ENCODE results near the gene NEAT1. TPM values are rescaled to one million over a fixed set of nuclear protein-coding genes. Genes with fewer than 3 reads are reported as not detected.

NEAT1 gene
- total RNA-seq, 2 experiments from 2014 or later = 402 to 407 TPM

DNA sequence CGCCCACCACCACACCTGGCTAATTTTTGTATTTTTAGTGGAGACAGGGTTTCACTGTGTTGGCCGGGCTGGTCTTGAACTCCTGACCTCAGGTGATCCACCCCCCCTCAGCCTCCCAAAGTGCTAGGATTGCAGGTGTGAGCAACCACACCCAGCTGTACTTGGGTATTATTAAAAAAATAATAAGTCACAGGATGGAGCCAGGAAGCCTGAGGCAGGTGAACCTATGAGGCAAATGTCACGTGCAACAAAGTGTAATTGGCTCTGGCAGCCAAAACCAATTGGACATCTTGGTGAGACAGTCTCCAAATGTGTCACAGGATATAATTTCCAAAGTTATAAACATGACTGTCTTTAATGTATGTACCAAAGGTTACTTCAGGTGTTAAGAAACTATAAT is 52.3 kb downstream of the NEAT1 start:
- no peak for DNase-seq
- Mint-ChIP-seq H3K9me3 (no peaks in the 10 kb centered on the region), H3K27ac (no peak overlapping the region), H3K4me3 (no peak overlapping the region), H3K36me3 (peaks cover 1% of the 10 kb centered on the region), H3K27me3 (no peaks in the 10 kb centered on the region), H3K4me1 (peaks cover 13% of the 10 kb centered on the region)
- ATAC-seq (ENCODE audit: low read depth) = no peak
- POLR2A ChIA-PET = interaction anchor here (6.3 to 14.5 kb wide), 2 partner anchors 23 to 54 kb away, joined by 147 to 686 read pairs; partner anchors contain the start of genes MALAT1 and NEAT1

DNA sequence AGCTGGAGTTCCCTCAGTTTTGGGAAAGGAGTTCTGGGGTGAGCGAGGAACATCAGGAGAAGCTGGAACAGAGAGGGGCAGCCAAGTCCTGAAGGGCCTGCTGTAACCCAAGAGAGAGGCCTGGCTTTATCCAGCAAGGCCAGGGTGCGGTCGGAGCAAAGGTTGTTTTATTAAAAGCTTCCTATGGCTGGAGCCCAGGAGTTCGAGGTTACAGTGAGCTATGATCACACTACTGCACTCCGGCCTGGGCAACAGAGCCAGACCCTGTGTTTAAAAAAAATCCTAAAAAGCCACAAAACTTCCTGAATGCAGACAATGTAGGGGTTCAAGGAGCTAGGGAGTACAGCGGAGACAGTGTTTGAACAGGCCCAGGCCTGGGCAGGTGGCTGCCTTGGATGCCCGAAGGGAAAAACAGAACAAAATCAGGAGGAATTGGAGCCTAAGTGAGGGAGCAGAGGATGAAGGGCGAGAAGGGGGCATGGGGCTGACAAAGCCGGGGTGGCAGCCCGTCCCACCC is 54.1 kb downstream of the NEAT1 start:
- POLR2A ChIA-PET = interaction anchor here (1.0 to 14.5 kb wide), 8 partner anchors 12 to 143 kb away, joined by 3 to 686 read pairs (median 4); partner anchors contain the start of genes DPF2, MALAT1, NEAT1 and PCNX3
- peak overlapping the region; percentile 98 for H3K27ac Mint-ChIP-seq
- ATAC-seq (ENCODE audit: low read depth) (no peak), DNase-seq (no peak)
- H3K36me3 Mint-ChIP-seq = peaks cover 1% of the 10 kb centered on the region
- no peaks in the 10 kb centered on the region for H3K9me3 Mint-ChIP-seq
- peak overlapping the region; percentile 100 for H3K4me3 Mint-ChIP-seq
- H3K4me1 Mint-ChIP-seq = peaks cover 13% of the 10 kb centered on the region
- H3K27me3 Mint-ChIP-seq = peaks cover 2% of the 10 kb centered on the region

DNA sequence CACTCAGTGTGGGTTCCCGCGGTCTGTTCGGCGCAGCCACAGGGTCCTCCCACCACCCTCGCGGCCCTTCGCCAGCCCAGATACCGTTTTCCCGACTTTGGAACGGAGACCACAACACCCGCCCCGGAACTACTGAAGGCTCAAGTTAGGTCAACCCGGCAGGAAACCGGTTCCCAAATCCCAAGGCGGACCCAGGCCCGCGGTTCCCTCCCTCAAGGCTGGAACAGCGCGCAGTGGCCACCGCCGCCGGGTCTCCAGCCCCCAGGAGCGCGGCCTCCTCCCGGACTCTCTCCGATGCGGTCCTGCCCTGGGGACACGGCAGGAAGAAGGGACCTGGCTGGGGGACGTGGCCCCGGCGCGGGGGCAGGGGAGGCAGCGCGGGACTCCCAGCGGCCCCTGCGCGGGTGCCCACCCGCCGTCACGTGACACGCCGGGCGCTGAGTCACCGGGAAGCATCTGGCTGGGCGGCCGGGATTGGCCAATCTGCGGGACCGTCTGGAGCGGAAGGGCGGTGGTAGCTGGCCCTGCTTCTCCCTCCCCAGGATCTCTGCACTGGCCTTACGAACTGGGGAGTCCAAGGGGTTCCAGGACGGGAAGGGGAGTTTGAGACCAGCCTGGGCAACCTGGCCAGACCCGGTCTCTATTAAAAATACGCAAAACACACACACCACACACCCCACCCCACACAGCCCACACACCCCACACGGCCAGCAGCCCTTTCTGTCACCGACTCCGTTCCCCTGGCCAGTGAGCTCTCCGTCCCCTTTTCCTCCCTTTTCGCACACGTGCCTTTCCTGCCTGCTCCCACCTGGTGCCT is 54.8 kb downstream of the NEAT1 start:
- H3K4me3 Mint-ChIP-seq = peak overlapping the region; percentile 100
- peaks cover 9% of the 10 kb centered on the region for H3K4me1 Mint-ChIP-seq
- peaks cover 4% of the 10 kb centered on the region for H3K27me3 Mint-ChIP-seq
- POLR2A ChIA-PET = interaction anchor here (0.6 to 14.5 kb wide), 9 partner anchors 13 to 138 kb away, joined by 3 to 686 read pairs (median 4); partner anchors contain the start of genes MALAT1, NEAT1 and PCNX3
- ATAC-seq (ENCODE audit: low read depth) (peak; percentile 85), DNase-seq (peak; percentile 92)
- peaks cover 1% of the 10 kb centered on the region for H3K36me3 Mint-ChIP-seq
- H3K9me3 Mint-ChIP-seq = no peaks in the 10 kb centered on the region
- peak overlapping the region; percentile 98 for H3K27ac Mint-ChIP-seq

DNA sequence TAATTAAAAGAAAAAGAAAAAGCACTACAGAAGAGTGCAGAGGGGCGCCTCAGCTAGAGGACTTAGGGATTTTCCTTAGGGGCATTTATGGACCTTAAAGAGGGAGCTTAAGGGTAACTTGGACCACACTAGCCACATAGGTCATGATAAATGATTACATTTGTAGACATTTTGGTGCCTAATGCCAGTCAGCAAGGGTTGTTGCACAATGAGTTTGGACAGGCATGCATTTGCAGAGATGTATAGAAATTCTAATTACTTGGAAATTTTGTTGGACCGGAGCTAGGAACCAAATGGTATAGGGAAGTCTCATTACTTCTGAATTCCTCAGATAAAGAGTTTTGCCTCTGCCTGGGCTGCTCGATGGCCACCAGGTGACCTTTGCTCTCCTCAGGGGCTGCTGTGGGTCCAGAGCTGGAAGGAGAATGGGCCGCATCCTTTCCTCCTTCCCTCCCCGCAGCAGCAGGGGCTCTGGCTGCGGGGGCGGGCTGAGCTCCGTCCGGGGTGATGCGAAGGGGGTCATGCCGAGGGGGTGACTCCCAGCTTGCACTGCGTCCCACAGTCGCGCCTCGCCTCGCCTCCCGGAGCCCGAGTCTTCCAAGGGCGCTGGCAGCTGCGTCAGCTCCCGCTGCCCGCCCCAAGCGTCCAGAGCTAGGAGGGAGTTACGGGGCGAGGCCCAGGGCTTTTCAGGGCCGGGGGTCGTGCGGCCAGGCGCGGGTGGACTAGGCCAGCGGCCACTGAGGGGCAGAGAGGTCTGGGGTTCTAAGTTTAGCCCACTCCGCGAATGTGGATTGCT is 56.0 kb downstream of the NEAT1 start:
- Mint-ChIP-seq H3K36me3 (peaks cover 1% of the 10 kb centered on the region), H3K27me3 (peaks cover 8% of the 10 kb centered on the region), H3K9me3 (no peaks in the 10 kb centered on the region), H3K4me3 (peak overlapping the region; percentile 49), H3K4me1 (peaks cover 9% of the 10 kb centered on the region), H3K27ac (no peak overlapping the region)
- POLR2A ChIA-PET = interaction anchor here (0.8 to 14.5 kb wide), 6 partner anchors 19 to 137 kb away, joined by 3 to 686 read pairs (median 4); partner anchors contain the start of genes MALAT1, NEAT1 and PCNX3
- no peak for ATAC-seq (ENCODE audit: low read depth)
- no peak for DNase-seq

DNA sequence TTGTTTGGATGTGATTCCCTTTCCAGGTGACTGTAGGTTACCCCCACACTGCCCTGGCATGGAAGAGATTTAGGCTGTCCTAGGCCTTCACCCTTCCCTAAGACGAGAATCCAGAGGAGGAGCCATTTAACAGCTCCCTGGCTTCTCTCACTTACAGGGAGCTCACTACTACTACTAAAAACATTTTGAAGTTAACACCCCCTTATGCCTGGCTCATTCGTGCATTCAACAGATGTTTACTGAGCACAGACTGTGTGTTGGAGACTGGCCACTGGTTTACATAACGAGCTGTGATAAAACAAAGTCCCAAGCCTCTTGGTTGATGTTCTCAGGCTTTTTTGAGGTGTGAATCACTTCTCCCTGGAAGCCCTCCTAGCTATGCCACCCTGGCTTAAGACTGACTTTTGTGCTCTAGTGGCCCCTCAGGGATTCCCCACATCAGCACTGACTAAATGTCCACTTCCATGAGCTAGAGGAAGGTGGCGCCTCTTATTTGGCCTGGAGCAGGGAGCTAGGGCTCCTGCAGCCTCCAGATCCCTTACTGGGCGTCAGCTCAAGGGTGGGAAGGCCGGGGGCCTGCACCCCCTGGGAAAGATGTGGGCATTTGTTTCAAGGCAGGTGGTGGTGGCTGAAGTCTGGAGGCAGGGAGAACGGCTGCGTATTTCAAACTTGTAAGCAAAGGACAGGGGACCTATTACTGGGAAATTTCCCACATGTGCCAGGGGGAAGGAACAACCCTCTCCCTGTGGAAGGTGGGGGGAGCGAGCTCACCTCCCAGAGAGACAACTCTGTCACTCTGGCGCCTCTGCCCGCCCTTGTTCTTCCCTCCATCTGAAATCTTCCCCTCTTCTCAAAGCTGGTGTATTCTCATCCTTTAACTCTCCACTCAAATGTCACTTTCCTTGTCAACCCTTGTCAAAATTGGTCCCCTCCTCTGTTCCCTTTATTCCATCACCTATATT is 56.9 kb downstream of the NEAT1 start:
- Mint-ChIP-seq H3K4me1 (peaks cover 9% of the 10 kb centered on the region), H3K4me3 (no peak overlapping the region), H3K36me3 (peaks cover 1% of the 10 kb centered on the region), H3K27ac (no peak overlapping the region), H3K9me3 (no peaks in the 10 kb centered on the region), H3K27me3 (peaks cover 10% of the 10 kb centered on the region)
- ATAC-seq (ENCODE audit: low read depth) = no peak
- POLR2A ChIA-PET = interaction anchor here (0.8 to 14.5 kb wide), 3 partner anchors 18 to 58 kb away, joined by 3 to 686 read pairs (median 147); partner anchors contain the start of genes MALAT1 and NEAT1
- DNase-seq = no peak

DNA sequence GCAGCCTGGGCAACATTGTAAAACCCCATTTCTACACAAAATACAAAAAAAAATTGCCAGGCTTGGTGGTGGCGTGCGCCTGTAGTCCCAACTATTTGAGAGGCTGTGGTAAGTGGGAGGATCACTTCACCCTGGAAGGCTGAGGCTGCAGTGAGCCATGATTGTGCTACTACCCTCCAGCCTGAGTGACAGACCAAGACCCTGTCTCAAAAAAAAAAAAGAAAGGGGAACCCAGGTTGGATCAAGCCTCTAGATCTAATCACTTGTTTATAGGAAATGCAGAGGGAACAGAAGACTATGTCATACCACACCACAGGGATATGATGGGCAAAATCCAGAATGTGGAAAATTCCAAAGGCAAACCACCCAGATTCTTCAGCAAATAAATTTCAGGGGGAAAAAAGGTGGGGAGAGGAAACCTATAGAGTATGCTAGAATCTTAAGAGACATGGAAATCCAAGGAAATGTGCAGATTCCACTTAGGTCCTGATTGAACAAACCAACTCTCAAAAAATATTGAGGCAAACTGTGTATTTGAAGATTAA is 59.8 kb downstream of the NEAT1 start:
- ATAC-seq (ENCODE audit: low read depth) = no peak
- H3K9me3 Mint-ChIP-seq = no peaks in the 10 kb centered on the region

DNA sequence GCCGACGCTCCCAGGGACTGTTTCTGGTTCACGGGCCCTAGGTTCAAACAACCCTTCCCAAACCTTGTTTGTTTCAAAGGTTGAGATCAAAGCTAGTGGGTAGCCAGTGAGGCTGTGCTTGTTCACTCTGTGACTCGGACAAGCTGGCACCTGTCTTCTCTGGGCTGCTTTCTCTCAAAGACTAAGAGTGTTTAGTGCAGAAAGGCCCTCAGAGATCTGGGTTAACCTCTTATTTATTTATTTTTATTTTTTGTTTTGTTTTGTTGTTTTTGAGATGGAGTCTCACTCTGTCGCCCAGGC is 63.3 kb downstream of the NEAT1 start:
- H3K4me3 Mint-ChIP-seq = no peak overlapping the region
- ATAC-seq (ENCODE audit: low read depth) (no peak), DNase-seq (no peak)
- H3K27me3 Mint-ChIP-seq = peaks cover 11% of the 10 kb centered on the region
- no peaks in the 10 kb centered on the region for H3K36me3 Mint-ChIP-seq
- peaks cover 17% of the 10 kb centered on the region for H3K4me1 Mint-ChIP-seq
- no peaks in the 10 kb centered on the region for H3K9me3 Mint-ChIP-seq
- POLR2A ChIA-PET = interaction anchor here (0.6 to 28.7 kb wide), 6 partner anchors 11 to 101 kb away, joined by 3 to 2884 read pairs (median 42); partner anchors contain the start of genes MALAT1 and NEAT1
- H3K27ac Mint-ChIP-seq = no peak overlapping the region

More for the DNA sequence above, 59.8 kb downstream of the NEAT1 start:
- peaks cover 3% of the 10 kb centered on the region for H3K4me1 Mint-ChIP-seq
- no peak overlapping the region for H3K27ac Mint-ChIP-seq
- POLR2A ChIA-PET = interaction anchor here (0.7 to 14.5 kb wide), 4 partner anchors 15 to 59 kb away, joined by 3 to 686 read pairs (median 3); partner anchors contain the start of gene MALAT1
- peaks cover 12% of the 10 kb centered on the region for H3K27me3 Mint-ChIP-seq
- DNase-seq = no peak
- H3K4me3 Mint-ChIP-seq = no peak overlapping the region
- no peaks in the 10 kb centered on the region for H3K36me3 Mint-ChIP-seq

DNA sequence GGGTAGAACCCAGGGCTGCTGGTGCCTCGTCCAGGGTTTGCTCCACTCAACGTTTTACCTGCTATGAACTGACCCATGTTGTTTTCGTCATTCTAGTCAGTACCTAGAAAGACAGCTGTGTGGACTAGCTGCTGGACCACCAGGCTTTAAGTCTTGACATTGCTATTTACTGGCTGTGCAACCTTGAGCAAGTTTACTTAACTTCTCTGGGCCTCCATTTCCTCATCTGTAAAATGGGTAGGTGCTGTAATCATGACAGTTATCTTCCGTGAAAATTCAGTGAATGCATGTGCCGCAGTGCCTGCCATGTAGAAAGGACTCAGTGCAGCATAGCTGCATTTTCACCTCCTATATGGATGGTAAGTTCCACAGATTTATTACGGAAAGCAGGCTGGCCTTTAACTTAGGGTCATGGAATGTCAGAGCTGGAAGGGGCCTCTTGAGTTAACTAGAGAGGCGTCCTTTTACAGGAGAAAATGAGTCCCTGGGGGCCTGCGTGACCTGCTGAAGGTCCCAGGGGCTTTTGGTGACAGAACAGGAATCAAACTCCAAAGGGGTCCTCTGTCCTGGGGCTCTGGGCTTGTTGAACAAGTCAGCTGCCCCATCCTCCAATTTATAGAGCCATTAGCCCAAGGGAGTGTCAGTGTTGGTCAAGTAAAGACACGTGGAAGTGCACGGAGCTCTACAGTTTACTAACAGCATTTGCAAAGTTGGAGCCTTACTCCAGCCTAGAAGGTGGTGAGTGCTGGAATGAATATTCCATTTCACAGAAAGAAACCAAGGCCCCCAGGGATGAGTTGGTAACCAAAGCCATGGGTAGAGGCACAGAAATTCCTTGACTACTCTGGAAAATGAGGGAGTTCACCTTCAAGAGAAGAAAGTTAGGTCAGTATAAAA is 64.2 kb downstream of the NEAT1 start:
- Mint-ChIP-seq H3K4me3 (no peak overlapping the region), H3K9me3 (no peaks in the 10 kb centered on the region), H3K27ac (no peak overlapping the region), H3K27me3 (peaks cover 11% of the 10 kb centered on the region), H3K36me3 (no peaks in the 10 kb centered on the region), H3K4me1 (peaks cover 17% of the 10 kb centered on the region)
- no peak for ATAC-seq (ENCODE audit: low read depth)
- POLR2A ChIA-PET = interaction anchor here (1.6 to 28.7 kb wide), 4 partner anchors 11 to 66 kb away, joined by 3 to 2884 read pairs (median 384); partner anchors contain the start of genes MALAT1 and NEAT1
- no peak for DNase-seq

DNA sequence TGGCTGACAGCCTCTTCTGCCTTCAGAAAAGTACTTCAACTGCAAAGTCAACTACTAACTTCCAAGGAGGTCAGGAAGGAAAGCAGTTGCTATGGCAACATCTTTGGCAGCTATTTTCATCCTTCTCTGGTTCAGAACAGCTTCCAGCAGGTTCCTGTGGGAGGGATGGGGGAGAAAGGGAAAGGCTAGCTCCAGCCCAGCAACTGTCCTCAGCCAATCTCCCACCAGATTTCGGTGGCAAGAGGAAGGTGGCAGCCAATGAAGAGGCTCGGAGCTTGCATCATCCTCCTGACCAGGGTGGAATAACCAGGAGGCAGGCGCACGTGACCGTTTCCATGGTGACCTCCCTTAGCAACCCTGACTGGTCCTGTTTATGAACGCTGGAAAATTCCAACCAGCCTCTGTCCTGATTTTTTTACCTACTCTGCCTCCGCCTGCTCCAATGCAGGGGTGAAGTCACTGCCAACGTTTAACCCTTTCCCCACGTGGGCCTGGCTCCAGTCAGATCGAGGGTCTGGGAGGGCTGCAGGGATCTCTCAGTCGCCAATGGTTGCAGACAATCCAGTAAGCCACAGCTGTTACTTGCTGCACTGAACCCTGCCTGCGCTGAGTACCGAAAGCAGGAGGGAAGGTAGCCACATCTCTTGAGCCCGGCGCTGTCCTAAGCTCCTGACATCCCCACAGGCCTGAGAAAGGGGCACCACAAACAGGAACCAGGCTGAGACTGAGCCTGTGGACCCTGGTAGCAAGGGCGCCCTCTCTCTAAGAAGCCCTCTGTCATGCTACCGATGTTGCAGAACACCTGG is 65.1 kb downstream of the NEAT1 start:
- Mint-ChIP-seq H3K4me3 (no peak overlapping the region), H3K27me3 (peaks cover 6% of the 10 kb centered on the region), H3K36me3 (no peaks in the 10 kb centered on the region), H3K4me1 (peaks cover 20% of the 10 kb centered on the region), H3K9me3 (no peaks in the 10 kb centered on the region), H3K27ac (no peak overlapping the region)
- DNase-seq (no peak), ATAC-seq (ENCODE audit: low read depth) (peak; percentile 18)
- POLR2A ChIA-PET = interaction anchor here (0.6 to 28.7 kb wide), 6 partner anchors 11 to 299 kb away, joined by 3 to 2884 read pairs (median 64); partner anchors contain the start of genes MALAT1 and NEAT1

DNA sequence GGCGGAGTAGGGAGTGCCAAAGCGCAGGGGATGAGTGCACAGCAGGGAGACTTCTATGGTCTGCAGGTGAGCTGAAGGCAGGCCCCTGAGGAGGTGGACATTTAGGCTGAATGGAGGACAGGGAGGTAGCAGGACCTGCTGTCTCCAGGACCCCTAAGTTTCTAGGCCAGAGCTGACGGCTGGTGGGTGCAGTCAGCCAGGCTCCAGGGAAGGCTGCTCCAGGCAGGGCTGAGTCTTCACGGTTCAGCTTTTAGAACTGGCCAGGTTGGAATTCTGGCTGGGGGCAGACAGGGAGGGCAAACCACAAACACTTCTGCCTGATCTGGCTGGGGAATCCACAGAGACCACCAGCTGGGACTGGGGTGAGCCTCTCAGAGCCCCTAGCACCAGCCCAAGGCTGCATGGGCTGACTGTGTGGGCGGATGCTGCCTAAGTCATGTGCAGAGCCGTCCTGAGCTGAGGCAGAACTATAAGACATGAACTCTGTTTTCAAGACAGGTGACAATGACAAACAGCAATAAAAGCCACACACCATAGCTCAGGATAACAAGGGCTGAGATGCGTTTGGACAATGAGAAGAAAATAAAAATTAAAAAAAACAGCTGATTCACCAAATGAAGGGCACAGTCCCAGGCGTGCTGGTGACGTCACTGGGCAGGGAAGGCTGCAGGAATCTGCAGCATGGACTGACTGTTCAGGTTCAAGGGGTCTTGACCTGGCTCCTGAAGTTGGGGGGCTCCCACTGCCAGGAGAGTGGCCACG is 65.9 kb downstream of the NEAT1 start:
- peaks cover 4% of the 10 kb centered on the region for H3K27me3 Mint-ChIP-seq
- POLR2A ChIA-PET = interaction anchor here (7.3 to 28.7 kb wide), 4 partner anchors 10 to 67 kb away, joined by 46 to 2884 read pairs (median 384); partner anchors contain the start of genes MALAT1 and NEAT1
- H3K4me1 Mint-ChIP-seq = peaks cover 24% of the 10 kb centered on the region
- no peak for DNase-seq
- H3K4me3 Mint-ChIP-seq = no peak overlapping the region
- H3K27ac Mint-ChIP-seq = peak overlapping the region; percentile 56
- H3K36me3 Mint-ChIP-seq = no peaks in the 10 kb centered on the region
- no peaks in the 10 kb centered on the region for H3K9me3 Mint-ChIP-seq
- no peak for ATAC-seq (ENCODE audit: low read depth)

Data from activated naive CD8-positive, alpha-beta T cell treated with anti-CD3 and anti-CD28 coated beads, Interleukin-2, amount 10 ng/mL, durations not matched to agents 7 days and 5 days (primary cell).